HG03108 (cell line): ENCODE data around the gene SDR39U1.

ENCODE experiments used
- ATAC-seq: cut with Tn5 transposase; IDR thresholded peaks from one replicate; pipeline ENCODE4 v1.9.1; 2021; ENCODE audit warnings: moderate library complexity; ENCODE audit not compliant: unreplicated experiment

The SDR39U1 gene

GRCh38 chr14:24392325-24393091, 50.1 kb downstream of the SDR39U1 start:
- no peak for ATAC-seq

DNA sequence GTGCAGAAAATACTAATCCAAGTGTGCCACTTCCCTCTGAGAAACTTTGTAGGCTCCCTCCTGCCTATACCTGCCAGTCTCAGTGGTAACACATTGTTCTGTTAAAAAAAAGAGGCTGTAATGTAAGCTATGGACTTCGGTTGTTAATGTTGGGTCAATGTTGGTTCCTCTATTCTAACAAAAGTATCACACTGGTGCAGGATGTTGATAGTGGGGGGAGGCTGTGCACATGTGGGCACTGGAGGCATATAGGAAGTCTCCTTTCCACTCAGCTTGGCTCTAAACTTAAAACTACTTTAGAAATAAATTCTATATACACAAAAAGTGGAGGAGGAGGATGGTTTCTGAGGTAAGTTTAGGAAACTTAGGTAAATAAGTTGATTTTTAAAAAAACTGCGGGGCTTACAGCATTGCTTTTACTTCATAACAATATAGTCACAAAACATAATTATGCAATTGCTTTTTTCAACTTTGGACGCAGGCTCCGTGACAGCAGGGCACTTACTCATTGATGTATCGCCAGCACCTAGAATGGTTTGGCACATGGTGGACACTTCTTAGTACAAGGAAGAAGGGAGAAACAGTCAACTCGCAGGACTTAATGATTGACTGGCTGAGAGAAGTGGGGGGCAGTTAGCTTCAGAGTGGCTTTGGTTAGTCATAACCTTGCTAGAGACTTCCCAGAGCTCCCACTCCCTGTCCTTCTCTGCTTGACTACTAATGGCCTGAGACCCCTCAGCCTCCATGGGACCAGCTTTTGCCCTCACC, 51.7 kb downstream of the SDR39U1 start:
- no peak for ATAC-seq
